C4-2B (cell line): Measurements from ENCODE around the gene KCNK7.

Experiments
- CTCF ChIP-seq: fragments of 450-650 bp; conservative IDR thresholded peaks from 2 replicates; pipeline ENCODE4 v1.5.1; 2017; ENCODE audit warnings: mild to moderate bottlenecking
- ZFX ChIP-seq: fragments of 450-650 bp; IDR thresholded peaks from 2 replicates; pipeline ENCODE4 v1.6.1; 2017

GRCh38 chr11:65586676-65587075, 8.9 kb downstream of the KCNK7 start:
- TF ChIP-seq CTCF: no peak
- TF ChIP-seq ZFX: no peak
